AG09309 (cell line): ENCODE measurements around the gene MARCHF4.

Experiments used
- DNase-seq: peaks from one replicate; pipeline ENCODE4 v3.0.0-alpha.2; 2010; ENCODE audit warnings: low read depth
- H3K4me3 ChIP-seq: 2 replicates; pipeline ENCODE4 v1.5.1; 2011; ENCODE audit warnings: mild to moderate bottlenecking, low read depth, low read length, moderate library complexity; ENCODE audit not compliant: control insufficient read depth
- TF ChIP-seq, protein P1 (sequence below): IDR thresholded peaks from 2 replicates; pipeline ENCODE4 v1.5.1; 2011; ENCODE audit warnings: mild to moderate bottlenecking, low read depth, low read length, inconsistent platforms; ENCODE audit not compliant: insufficient read depth, control insufficient read depth; ENCODE audit errors: missing control alignments

MARCHF4 gene

DNA sequence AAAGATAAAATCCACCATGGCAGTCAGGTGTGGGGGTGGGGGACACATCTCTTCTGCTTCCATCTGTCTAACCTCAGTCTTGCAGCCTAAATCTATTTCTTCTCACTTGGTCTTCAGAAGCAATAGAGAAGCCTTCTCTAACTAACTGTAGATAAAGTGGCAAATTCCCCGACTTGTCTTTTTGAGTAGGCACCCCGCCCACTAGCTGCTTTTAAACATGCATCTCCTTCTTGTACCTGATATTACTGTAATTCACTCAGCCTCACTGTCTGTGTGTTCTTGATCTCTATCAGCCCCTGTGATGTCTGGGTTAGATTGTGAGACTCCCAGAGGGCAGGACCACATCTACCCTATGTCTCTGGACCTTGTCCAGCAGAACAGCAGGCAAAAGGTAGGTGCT lies 6.8 kb downstream of the MARCHF4 start:
- DNase-seq = no peak
- H3K4me3 ChIP-seq = no peak overlapping the region
- TF ChIP-seq, protein P1, sequence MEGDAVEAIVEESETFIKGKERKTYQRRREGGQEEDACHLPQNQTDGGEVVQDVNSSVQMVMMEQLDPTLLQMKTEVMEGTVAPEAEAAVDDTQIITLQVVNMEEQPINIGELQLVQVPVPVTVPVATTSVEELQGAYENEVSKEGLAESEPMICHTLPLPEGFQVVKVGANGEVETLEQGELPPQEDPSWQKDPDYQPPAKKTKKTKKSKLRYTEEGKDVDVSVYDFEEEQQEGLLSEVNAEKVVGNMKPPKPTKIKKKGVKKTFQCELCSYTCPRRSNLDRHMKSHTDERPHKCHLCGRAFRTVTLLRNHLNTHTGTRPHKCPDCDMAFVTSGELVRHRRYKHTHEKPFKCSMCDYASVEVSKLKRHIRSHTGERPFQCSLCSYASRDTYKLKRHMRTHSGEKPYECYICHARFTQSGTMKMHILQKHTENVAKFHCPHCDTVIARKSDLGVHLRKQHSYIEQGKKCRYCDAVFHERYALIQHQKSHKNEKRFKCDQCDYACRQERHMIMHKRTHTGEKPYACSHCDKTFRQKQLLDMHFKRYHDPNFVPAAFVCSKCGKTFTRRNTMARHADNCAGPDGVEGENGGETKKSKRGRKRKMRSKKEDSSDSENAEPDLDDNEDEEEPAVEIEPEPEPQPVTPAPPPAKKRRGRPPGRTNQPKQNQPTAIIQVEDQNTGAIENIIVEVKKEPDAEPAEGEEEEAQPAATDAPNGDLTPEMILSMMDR = no peak

DNA sequence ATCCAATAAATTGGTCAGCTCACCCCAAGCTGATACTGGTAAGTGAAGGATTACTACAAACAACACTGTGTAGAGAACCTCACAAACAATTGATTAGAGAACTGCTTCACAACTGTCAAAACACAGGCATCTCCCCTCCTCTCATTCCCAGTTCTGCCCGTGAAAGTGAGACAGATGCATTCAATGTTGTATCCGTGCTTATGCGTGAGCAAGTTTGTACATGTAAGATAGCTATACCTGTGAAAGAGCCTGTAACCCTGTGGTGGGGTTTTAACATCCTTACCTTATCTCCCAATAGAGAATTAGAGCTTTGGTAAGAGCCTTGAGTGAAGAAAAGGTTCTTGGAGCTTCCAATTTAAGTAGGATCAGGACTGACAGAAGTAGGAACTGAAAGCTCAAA lies 9.1 kb downstream of the MARCHF4 start:
- no peak for DNase-seq

DNA sequence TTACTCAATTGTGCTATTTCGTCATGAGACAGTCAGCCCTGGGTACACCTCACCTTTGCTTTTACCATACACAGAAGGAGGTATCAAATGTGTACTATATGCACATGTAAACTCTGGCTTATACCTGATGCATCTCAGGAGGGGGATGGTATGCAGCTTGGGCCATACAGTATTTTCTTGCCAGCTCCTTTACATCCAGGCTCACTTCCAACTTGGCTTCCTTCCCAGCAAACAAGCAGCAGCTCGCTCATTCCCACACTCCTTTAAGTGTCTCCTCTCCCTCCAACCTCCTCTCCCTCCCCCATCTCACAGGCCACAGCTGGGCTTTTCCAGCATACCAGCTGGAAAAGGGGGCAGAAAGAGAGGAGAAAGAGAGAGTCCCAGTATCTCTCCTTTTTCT lies 9.6 kb downstream of the MARCHF4 start:
- H3K4me3 ChIP-seq = no peak overlapping the region
- TF ChIP-seq, protein P1 = no peak
- DNase-seq = no peak

More for the DNA sequence above, 9.1 kb downstream of the MARCHF4 start:
- TF ChIP-seq, protein P1 = no peak
- H3K4me3 ChIP-seq = no peak overlapping the region

- no peak for DNase-seq
- H3K4me3 ChIP-seq = no peak overlapping the region
- TF ChIP-seq, protein P1 = no peak
Measured at GRCh38 chr2:216355711-216356110, 16.6 kb downstream of the MARCHF4 start.

DNA sequence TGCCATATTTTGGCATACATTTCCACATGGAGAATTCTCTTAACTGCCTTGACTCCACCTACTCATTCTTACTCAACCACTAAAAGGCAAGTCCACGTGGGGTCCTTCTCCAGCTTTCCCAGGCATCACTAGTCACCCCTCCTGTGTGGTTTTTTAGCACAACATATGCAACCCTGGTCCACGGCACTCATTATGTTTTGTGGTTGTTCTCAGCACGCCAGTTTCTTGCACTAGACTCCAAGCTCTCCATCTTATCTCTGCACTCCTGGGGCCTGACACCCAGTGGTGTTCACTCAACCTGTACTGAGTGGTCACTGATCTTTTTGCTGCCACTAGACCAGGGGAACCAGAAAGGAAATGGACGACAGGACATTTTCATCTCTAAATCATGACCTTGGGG lies 18.0 kb downstream of the MARCHF4 start:
- DNase-seq = peak; percentile 43
- no peak overlapping the region for H3K4me3 ChIP-seq
- TF ChIP-seq, protein P1 = no peak

- no peak for DNase-seq
- TF ChIP-seq, protein P1 = no peak
- H3K4me3 ChIP-seq = no peak overlapping the region
Measured at GRCh38 chr2:216352653-216353270, 19.5 kb downstream of the MARCHF4 start.
